ENCODE measurements around the gene GDPD5. TPM values are rescaled to one million over a fixed set of nuclear protein-coding genes. Genes with fewer than 3 reads are reported as not detected.

GDPD5 gene
- total RNA-seq, 3 donors from 2014 or later: 3.0 to 7.7 (median 4.6) TPM

DNA sequence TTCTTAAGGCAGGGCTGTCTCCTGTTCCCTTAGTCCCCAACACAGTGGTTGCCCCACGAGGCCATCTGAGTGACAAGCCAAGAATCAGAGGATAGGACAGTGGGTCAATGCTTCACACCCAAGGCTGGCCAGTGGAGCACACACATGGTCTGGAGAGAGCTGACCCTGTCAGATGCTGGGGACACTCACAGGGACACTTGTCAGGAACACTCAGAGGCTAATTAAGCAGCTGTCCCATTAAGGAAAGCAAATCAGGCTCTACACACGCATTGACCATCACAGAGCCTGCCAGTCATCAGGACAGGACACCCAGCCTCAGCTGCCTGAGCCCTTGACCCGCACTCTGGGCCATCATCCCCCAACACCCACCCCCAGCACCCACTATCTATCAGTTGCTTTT is 18.2 kb downstream of the GDPD5 start:
- DNase-seq (no peak), ATAC-seq (no peak)
- Histone ChIP-seq H3K4me3 (no peak overlapping the region), H3K36me3 (ENCODE audit: low read depth) (no peaks in the 10 kb centered on the region), H3K4me1 (ENCODE audit: low read depth) (no peaks in the 10 kb centered on the region), H3K9me3 (no peaks in the 10 kb centered on the region)
- intact Hi-C loops (cut with DNase I, micrococcal nuclease): no loop called here
- TF ChIP-seq, protein P1, sequence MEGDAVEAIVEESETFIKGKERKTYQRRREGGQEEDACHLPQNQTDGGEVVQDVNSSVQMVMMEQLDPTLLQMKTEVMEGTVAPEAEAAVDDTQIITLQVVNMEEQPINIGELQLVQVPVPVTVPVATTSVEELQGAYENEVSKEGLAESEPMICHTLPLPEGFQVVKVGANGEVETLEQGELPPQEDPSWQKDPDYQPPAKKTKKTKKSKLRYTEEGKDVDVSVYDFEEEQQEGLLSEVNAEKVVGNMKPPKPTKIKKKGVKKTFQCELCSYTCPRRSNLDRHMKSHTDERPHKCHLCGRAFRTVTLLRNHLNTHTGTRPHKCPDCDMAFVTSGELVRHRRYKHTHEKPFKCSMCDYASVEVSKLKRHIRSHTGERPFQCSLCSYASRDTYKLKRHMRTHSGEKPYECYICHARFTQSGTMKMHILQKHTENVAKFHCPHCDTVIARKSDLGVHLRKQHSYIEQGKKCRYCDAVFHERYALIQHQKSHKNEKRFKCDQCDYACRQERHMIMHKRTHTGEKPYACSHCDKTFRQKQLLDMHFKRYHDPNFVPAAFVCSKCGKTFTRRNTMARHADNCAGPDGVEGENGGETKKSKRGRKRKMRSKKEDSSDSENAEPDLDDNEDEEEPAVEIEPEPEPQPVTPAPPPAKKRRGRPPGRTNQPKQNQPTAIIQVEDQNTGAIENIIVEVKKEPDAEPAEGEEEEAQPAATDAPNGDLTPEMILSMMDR (IDR thresholded peaks at IDR 0.05): no peak

DNA sequence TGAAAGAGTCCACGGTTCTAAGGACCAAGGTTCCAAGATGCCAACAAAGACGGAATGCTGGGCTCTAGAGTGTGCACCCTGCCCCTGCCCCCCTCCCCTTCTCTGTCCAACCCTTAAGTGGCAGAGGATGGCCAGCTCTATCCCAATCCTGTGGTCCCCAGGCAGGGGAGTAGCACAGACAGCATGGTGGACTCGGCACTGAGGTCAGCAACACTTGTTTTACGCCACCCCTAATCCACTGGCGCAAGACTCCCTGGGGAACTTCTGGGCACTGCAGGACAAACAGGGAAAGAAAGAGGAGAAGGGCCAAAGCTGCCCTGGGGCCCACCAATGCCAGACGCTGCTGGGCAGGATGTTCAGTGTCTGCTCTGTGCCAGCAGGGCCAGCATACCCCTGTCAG is 18.9 kb downstream of the GDPD5 start:
- TF ChIP-seq, protein P1 (IDR thresholded peaks at IDR 0.05): no peak
- Histone ChIP-seq H3K4me1 (ENCODE audit: low read depth) (no peaks in the 10 kb centered on the region), H3K4me3 (no peak overlapping the region), H3K36me3 (ENCODE audit: low read depth) (no peaks in the 10 kb centered on the region), H3K9me3 (no peaks in the 10 kb centered on the region)
- intact Hi-C loops (cut with DNase I, micrococcal nuclease): no loop called here
- no peak for ATAC-seq
- no peak for DNase-seq

DNA sequence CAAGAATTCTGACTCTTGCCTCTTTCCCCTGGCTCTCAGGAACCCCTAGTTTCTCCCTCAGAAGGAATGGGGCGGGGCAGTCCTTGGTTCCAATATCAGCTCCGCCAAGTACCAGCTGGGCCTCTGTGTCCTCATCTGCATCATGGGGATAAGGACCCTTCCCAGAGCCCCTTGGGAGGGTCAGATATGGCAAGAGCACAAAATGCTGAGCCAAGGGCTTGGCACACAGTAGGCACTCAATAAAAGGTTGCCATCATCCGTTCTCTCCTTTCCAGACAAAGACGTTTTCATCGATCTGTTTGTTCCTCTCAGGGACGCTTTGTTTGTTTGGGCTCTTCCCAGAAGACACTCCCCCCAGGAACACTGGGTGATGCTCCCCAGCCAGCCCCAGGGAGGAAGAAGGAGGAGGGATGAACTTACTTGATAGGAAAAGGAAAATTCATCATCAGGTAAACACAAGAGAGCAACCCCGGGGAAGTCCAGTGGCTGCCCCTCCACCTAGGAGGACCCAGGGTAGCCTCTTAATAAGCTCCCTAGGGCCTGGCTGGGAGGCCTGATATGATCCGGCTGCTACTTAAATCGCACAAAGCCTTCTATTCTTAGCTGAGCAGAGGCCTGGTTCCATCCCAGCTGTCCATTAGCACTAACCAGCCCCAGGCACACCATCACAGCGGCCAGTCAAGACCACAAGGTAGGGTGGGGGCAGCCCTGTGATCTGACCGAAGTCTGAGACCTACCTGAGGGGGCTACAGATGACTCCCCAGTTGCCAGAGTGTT is 19.6 kb downstream of the GDPD5 start:
- Histone ChIP-seq H3K9me3 (no peaks in the 10 kb centered on the region), H3K4me1 (ENCODE audit: low read depth) (no peaks in the 10 kb centered on the region), H3K4me3 (no peak overlapping the region), H3K36me3 (ENCODE audit: low read depth) (no peaks in the 10 kb centered on the region)
- DNase-seq (no peak), ATAC-seq (no peak)
- intact Hi-C loops (cut with DNase I, micrococcal nuclease): no loop called here
- TF ChIP-seq, protein P1 (IDR thresholded peaks at IDR 0.05): no peak

DNA sequence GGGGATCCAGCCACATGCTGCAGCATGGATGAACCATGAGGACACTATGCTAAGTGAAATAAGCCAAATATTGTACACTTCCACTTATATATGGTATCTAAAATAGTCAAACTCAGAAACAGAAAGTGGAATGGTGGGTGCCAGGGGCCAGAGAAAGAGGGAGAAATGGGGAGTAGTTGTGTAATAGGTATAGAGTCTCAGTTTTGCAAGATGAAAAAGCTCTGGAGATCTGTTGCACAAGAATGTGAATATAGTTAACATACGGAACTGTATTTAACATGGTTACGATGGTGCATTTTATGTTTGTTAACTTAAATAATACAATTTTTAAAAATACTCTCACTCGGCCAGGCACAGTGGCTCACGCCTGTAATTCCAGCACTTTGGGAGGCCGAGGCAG is 21.2 kb downstream of the GDPD5 start:
- DNase-seq: no peak
- Histone ChIP-seq H3K4me1 (ENCODE audit: low read depth) (no peaks in the 10 kb centered on the region), H3K36me3 (ENCODE audit: low read depth) (no peaks in the 10 kb centered on the region), H3K9me3 (no peaks in the 10 kb centered on the region), H3K4me3 (no peak overlapping the region)
- TF ChIP-seq, protein P1 (IDR thresholded peaks at IDR 0.05): no peak
- no peak for ATAC-seq
- intact Hi-C loops (cut with DNase I, micrococcal nuclease): no loop called here

DNA sequence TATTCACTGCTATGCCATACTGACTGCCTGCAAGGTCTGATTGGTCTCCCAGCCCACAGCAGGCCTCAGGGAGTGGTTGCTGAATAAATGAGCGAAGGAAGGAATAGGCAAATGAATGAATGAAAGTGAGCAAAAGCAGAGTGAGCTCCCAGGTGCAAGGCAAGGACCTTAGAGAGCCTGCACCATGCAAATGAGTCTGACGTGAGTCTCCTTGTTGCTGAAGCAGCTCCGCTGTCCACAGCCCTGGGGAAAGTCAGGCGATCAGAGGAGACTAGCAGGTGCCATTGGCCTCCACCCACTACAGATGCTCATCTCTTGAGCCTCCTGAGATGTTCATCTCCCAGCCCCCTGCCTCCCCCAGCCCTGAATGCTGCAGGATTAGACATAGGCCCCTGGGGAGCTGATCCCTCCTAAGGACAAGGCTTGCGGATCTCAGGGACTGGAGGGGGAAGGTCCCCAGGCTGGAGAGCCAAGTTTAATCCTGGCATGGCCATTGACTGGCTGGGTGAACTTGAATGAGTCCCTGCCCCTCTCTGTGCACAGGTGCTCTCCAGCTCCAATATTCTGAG is 22.1 kb downstream of the GDPD5 start:
- H3K4me1 ChIP-seq (ENCODE audit: low read depth): no peaks in the 10 kb centered on the region
- TF ChIP-seq, protein P1 (IDR thresholded peaks at IDR 0.05): no peak
- intact Hi-C loops (cut with DNase I, micrococcal nuclease): no loop called here
- H3K4me3 ChIP-seq: no peak overlapping the region
- H3K36me3 ChIP-seq (ENCODE audit: low read depth): no peaks in the 10 kb centered on the region
- ATAC-seq (no peak), DNase-seq (no peak)
- H3K9me3 ChIP-seq: no peaks in the 10 kb centered on the region
